Activated naive CD4-positive, alpha-beta T cell treated with anti-CD3 and anti-CD28 coated beads, Interleukin-2, amount 10 ng/mL, durations not matched to agents 7 days and 5 days (primary cell): ENCODE measurements around the gene LEMD3.
A peak's percentile ranks its signal among the peaks of the same experiment; 100 is the strongest.

Experiments used
- CTCF ChIA-PET: fragments of 350-600 bp; sonication (Branson Sonifier 250); formaldehyde crosslinking; loops from one replicate; lab custom pipeline; 2021; ENCODE audit warnings: antibody characterized with exemption; lab: Charles Lee
- DNase-seq: peaks from one replicate; pipeline ENCODE4 v3.0.0-alpha.2; 2020
- H3K27ac Mint-ChIP-seq: one replicate; pipeline ENCODE4 v1.8.0; 2021; ENCODE audit warnings: mild to moderate bottlenecking, moderate library complexity, mixed read lengths
- H3K27me3 Mint-ChIP-seq: one replicate; pipeline ENCODE4 v1.8.0; 2021; ENCODE audit warnings: mild to moderate bottlenecking, mixed read lengths
- H3K36me3 Mint-ChIP-seq: one replicate; pipeline ENCODE4 v1.8.0; 2021; ENCODE audit warnings: mixed read lengths
- H3K4me1 Mint-ChIP-seq: one replicate; pipeline ENCODE4 v1.8.0; 2021; ENCODE audit warnings: mixed read lengths
- H3K4me3 Mint-ChIP-seq: one replicate; pipeline ENCODE4 v1.8.0; 2021; ENCODE audit warnings: mild to moderate bottlenecking, moderate library complexity, mixed read lengths
- H3K9me3 Mint-ChIP-seq: one replicate; pipeline ENCODE4 v1.8.0; 2021; ENCODE audit warnings: mixed read lengths

LEMD3 gene

GRCh38 chr12:65169320-65170208, at the start of gene LEMD3:
LEMD3 (plus strand) TSS chr12:65169583; CDS start chr12:65169597, 14 bp downstream.
- Mint-ChIP-seq H3K27ac (peak within 1 kb of the TSS; percentile 99), H3K36me3 (peaks cover 29% of the 10 kb centered on the region)
- CTCF ChIA-PET = interaction anchor here (0.8 to 2.2 kb wide), 8 partner anchors 11 to 64 kb away, joined by 3 to 6 read pairs (median 4); no protein-coding TSS in a partner anchor

GRCh38 chr12:65121049-65121955, 48.1 kb upstream of the LEMD3 start, which contains the start of gene WIF1:
WIF1 (minus strand) TSS chr12:65121305; CDS start chr12:65121191, 114 bp downstream.
- Mint-ChIP-seq H3K4me1 (peaks cover 11% of the 10 kb centered on the region), H3K27ac (no peak within 1 kb of the TSS), H3K4me3 (peak within 1 kb of the TSS; percentile 57), H3K36me3 (no peaks in the 10 kb centered on the region), H3K27me3 (peaks cover 42% of the 10 kb centered on the region), H3K9me3 (no peaks in the 10 kb centered on the region)
- peak; percentile 38 for DNase-seq
- CTCF ChIA-PET = interaction anchor here (1.0 to 2.9 kb wide), 4 partner anchors 10 to 113 kb away, joined by 4 to 10 read pairs (median 6); no protein-coding TSS in a partner anchor

More at GRCh38 chr12:65169320-65170208, at the start of gene LEMD3:
- Mint-ChIP-seq H3K4me1 (peaks cover 38% of the 10 kb centered on the region), H3K9me3 (no peaks in the 10 kb centered on the region), H3K27me3 (peaks cover 3% of the 10 kb centered on the region), H3K4me3 (peak within 1 kb of the TSS; percentile 88)
- peak; percentile 97 for DNase-seq

- no peak overlapping the region for H3K27ac Mint-ChIP-seq
- peaks cover 42% of the 10 kb centered on the region for H3K27me3 Mint-ChIP-seq
- H3K36me3 Mint-ChIP-seq = no peaks in the 10 kb centered on the region
- CTCF ChIA-PET = interaction anchor here (1.0 to 2.9 kb wide), 5 partner anchors 11 to 327 kb away, joined by 3 to 10 read pairs (median 5); no protein-coding TSS in a partner anchor
- no peaks in the 10 kb centered on the region for H3K9me3 Mint-ChIP-seq
- peaks cover 11% of the 10 kb centered on the region for H3K4me1 Mint-ChIP-seq
- no peak for DNase-seq
- H3K4me3 Mint-ChIP-seq = no peak overlapping the region
Observed at GRCh38 chr12:65121956-65122469, 47.4 kb upstream of the LEMD3 start.

- CTCF ChIA-PET = interaction anchor here (1.0 to 4.4 kb wide), 8 partner anchors 11 to 328 kb away, joined by 3 to 17 read pairs (median 5); partner anchors contain the start of gene LEMD3
- Mint-ChIP-seq H3K27ac (no peak overlapping the region), H3K9me3 (no peaks in the 10 kb centered on the region), H3K27me3 (peaks cover 39% of the 10 kb centered on the region), H3K4me1 (peaks cover 11% of the 10 kb centered on the region), H3K4me3 (no peak overlapping the region), H3K36me3 (no peaks in the 10 kb centered on the region)
- no peak for DNase-seq
Observed at GRCh38 chr12:65122703-65123102, 46.7 kb upstream of the LEMD3 start.

GRCh38 chr12:65123435-65124063, 45.8 kb upstream of the LEMD3 start:
- Mint-ChIP-seq H3K27me3 (peaks cover 38% of the 10 kb centered on the region), H3K36me3 (no peaks in the 10 kb centered on the region), H3K27ac (no peak overlapping the region), H3K4me3 (no peak overlapping the region), H3K9me3 (no peaks in the 10 kb centered on the region), H3K4me1 (peaks cover 11% of the 10 kb centered on the region)
- CTCF ChIA-PET = interaction anchor here (0.8 to 4.4 kb wide), 11 partner anchors 11 to 327 kb away, joined by 3 to 17 read pairs (median 4); partner anchors contain the start of gene LEMD3
- peak; percentile 40 for DNase-seq

- Mint-ChIP-seq H3K36me3 (no peaks in the 10 kb centered on the region), H3K4me1 (peaks cover 11% of the 10 kb centered on the region), H3K4me3 (no peak overlapping the region), H3K27me3 (peaks cover 36% of the 10 kb centered on the region), H3K27ac (no peak overlapping the region), H3K9me3 (no peaks in the 10 kb centered on the region)
- no peak for DNase-seq
- CTCF ChIA-PET = interaction anchor here (1.0 to 4.4 kb wide), 3 partner anchors 15 to 234 kb away, joined by 3 to 17 read pairs (median 4); no protein-coding TSS in a partner anchor
Observed at GRCh38 chr12:65125247-65125646, 44.1 kb upstream of the LEMD3 start.

GRCh38 chr12:65125975-65126374, 43.4 kb upstream of the LEMD3 start:
- peaks cover 6% of the 10 kb centered on the region for H3K4me1 Mint-ChIP-seq
- CTCF ChIA-PET = interaction anchor here (0.6 to 4.4 kb wide), 3 partner anchors 107 to 274 kb away, joined by 3 to 17 read pairs (median 4); no protein-coding TSS in a partner anchor
- H3K4me3 Mint-ChIP-seq = no peak overlapping the region
- H3K36me3 Mint-ChIP-seq = no peaks in the 10 kb centered on the region
- H3K9me3 Mint-ChIP-seq = no peaks in the 10 kb centered on the region
- DNase-seq = no peak
- H3K27ac Mint-ChIP-seq = no peak overlapping the region
- H3K27me3 Mint-ChIP-seq = peaks cover 33% of the 10 kb centered on the region

GRCh38 chr12:65126482-65126881, 42.9 kb upstream of the LEMD3 start:
- CTCF ChIA-PET = interaction anchor here (1.9 to 4.4 kb wide), 2 partner anchors 106 to 235 kb away, joined by 4 to 17 read pairs; no protein-coding TSS in a partner anchor

GRCh38 chr12:65133879-65134278, 35.5 kb upstream of the LEMD3 start:
- CTCF ChIA-PET = no interaction called here
- H3K27me3 Mint-ChIP-seq = peaks cover 48% of the 10 kb centered on the region
- no peaks in the 10 kb centered on the region for H3K36me3 Mint-ChIP-seq
- DNase-seq = no peak
- H3K4me3 Mint-ChIP-seq = no peak overlapping the region
- peaks cover 6% of the 10 kb centered on the region for H3K9me3 Mint-ChIP-seq
- H3K27ac Mint-ChIP-seq = no peak overlapping the region
- H3K4me1 Mint-ChIP-seq = no peaks in the 10 kb centered on the region

More at GRCh38 chr12:65126482-65126881, 42.9 kb upstream of the LEMD3 start:
- Mint-ChIP-seq H3K4me3 (no peak overlapping the region), H3K4me1 (peaks cover 6% of the 10 kb centered on the region), H3K9me3 (no peaks in the 10 kb centered on the region), H3K36me3 (no peaks in the 10 kb centered on the region), H3K27me3 (peaks cover 33% of the 10 kb centered on the region), H3K27ac (no peak overlapping the region)
- DNase-seq = no peak

- no peak overlapping the region for H3K4me3 Mint-ChIP-seq
- H3K9me3 Mint-ChIP-seq = peaks cover 6% of the 10 kb centered on the region
- H3K36me3 Mint-ChIP-seq = no peaks in the 10 kb centered on the region
- no peak overlapping the region for H3K27ac Mint-ChIP-seq
- no peaks in the 10 kb centered on the region for H3K4me1 Mint-ChIP-seq
- peaks cover 52% of the 10 kb centered on the region for H3K27me3 Mint-ChIP-seq
- DNase-seq = no peak
- CTCF ChIA-PET = interaction anchor here (1.2 kb wide), 1 partner anchor 25 kb away, joined by 3 read pairs; no protein-coding TSS in a partner anchor
Observed at GRCh38 chr12:65139389-65139788, 30.0 kb upstream of the LEMD3 start.

GRCh38 chr12:65140738-65141137, 28.6 kb upstream of the LEMD3 start:
- Mint-ChIP-seq H3K4me3 (no peak overlapping the region), H3K9me3 (peaks cover 4% of the 10 kb centered on the region), H3K27ac (no peak overlapping the region), H3K36me3 (no peaks in the 10 kb centered on the region), H3K4me1 (no peaks in the 10 kb centered on the region), H3K27me3 (peaks cover 57% of the 10 kb centered on the region)
- DNase-seq = no peak
- CTCF ChIA-PET = interaction anchor here (0.7 to 1.2 kb wide), 3 partner anchors 15 to 31 kb away, joined by 3 read pairs; no protein-coding TSS in a partner anchor

- DNase-seq = no peak
- CTCF ChIA-PET = interaction anchor here (1.1 kb wide), 1 partner anchor 41 kb away, joined by 3 read pairs; no protein-coding TSS in a partner anchor
- Mint-ChIP-seq H3K27ac (no peak overlapping the region), H3K36me3 (no peaks in the 10 kb centered on the region), H3K4me1 (no peaks in the 10 kb centered on the region), H3K27me3 (peaks cover 24% of the 10 kb centered on the region), H3K4me3 (no peak overlapping the region), H3K9me3 (no peaks in the 10 kb centered on the region)
Observed at GRCh38 chr12:65147312-65147905, 22.0 kb upstream of the LEMD3 start.
